GM13976 (cell line): ENCODE measurements around the gene JAZF1.

ENCODE experiments used
- DNase-seq: peaks from one replicate; pipeline ENCODE4 v3.0.0; 2012; ENCODE audit warnings: low spot score
- in situ Hi-C: fragments of 300-500 bp; cut with MboI; formaldehyde crosslinking; loops from one replicate; pipeline ENCODE4 v1.12.0; 2022; ENCODE audit warnings: low sequenced_read_pairs, mixed read lengths, inconsistent platforms; ENCODE audit not compliant: unreplicated experiment
- TF ChIP-seq, protein P1 (sequence below): IDR thresholded peaks from 2 replicates; pipeline ENCODE4 v1.5.1; 2012; ENCODE audit warnings: borderline replicate concordance, mild to moderate bottlenecking; ENCODE audit not compliant: insufficient read depth; ENCODE audit errors: extremely low read depth, missing control alignments, control extremely low read depth

JAZF1 gene

GRCh38 chr7:28088032-28088431 lies 92.6 kb downstream of the JAZF1 start:
- no peak for DNase-seq
- in situ Hi-C loops: no loop called here
- TF ChIP-seq, protein P1, sequence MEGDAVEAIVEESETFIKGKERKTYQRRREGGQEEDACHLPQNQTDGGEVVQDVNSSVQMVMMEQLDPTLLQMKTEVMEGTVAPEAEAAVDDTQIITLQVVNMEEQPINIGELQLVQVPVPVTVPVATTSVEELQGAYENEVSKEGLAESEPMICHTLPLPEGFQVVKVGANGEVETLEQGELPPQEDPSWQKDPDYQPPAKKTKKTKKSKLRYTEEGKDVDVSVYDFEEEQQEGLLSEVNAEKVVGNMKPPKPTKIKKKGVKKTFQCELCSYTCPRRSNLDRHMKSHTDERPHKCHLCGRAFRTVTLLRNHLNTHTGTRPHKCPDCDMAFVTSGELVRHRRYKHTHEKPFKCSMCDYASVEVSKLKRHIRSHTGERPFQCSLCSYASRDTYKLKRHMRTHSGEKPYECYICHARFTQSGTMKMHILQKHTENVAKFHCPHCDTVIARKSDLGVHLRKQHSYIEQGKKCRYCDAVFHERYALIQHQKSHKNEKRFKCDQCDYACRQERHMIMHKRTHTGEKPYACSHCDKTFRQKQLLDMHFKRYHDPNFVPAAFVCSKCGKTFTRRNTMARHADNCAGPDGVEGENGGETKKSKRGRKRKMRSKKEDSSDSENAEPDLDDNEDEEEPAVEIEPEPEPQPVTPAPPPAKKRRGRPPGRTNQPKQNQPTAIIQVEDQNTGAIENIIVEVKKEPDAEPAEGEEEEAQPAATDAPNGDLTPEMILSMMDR: no peak

GRCh38 chr7:28086198-28086597 lies 94.4 kb downstream of the JAZF1 start:
- in situ Hi-C loops: no loop called here
- DNase-seq: no peak
- TF ChIP-seq, protein P1: no peak

- in situ Hi-C loops: no loop called here
- no peak for DNase-seq
- TF ChIP-seq, protein P1: no peak
Observed at GRCh38 chr7:28083998-28084985, 96.3 kb downstream of the JAZF1 start.

DNA sequence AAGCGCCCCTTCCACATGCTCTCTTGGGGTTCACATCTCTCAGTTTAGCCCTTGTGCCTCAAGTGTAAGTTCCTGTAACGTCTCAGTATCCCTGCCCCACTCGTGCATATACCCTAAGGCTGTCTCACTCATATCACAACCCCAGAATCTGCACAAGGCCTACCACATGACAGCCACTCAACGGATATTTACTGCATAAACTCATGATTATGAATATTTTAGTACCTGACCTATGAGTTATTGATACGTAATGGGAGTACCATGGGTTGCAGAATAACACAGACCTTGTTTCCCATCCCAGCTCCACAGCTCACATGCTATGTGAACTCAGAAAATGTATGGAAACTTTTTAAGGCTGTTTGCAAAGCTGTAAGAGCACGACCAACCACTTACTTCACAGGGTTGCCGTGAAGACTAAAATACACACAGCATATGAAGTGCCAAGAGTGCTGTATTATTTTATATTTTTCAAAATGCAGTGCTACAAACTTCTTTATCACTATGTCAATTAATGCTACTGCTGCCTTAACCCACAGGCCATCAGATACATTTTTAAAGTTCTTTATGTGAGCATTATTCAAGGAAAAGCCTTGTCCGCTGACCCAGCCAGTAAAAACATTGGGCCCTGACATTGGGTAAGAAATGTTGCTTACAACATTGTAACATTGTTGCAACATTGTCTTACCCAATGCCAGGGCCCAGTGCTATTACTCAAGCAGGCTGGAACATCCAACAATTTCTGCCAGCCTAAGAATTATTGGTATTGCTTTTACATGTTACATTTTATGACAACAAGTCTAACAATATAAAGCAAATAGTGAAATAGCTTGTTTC lies 97.2 kb downstream of the JAZF1 start:
- in situ Hi-C loops: no loop called here
- TF ChIP-seq, protein P1: no peak
- no peak for DNase-seq

DNA sequence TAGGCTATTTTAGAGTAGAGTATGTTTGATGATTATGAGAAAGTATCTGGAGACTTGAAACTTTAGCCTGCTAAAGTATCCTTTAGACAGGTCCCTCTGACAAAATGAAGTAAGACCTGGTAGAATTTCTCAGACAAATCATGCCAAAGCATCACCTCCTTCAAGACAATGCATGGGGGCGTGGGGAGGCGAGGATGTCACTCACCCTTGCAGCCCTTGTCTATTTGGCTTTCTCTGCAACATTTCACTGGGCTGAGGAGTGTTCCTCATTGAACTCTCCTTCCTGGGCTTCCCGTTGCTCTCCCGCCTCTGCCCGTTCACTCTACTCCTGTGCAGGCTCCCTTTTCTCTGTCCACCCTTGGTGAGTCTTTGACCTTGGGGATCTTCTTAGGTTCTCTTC lies 98.5 kb downstream of the JAZF1 start:
- DNase-seq: no peak
- in situ Hi-C loops: no loop called here
- TF ChIP-seq, protein P1: no peak

DNA sequence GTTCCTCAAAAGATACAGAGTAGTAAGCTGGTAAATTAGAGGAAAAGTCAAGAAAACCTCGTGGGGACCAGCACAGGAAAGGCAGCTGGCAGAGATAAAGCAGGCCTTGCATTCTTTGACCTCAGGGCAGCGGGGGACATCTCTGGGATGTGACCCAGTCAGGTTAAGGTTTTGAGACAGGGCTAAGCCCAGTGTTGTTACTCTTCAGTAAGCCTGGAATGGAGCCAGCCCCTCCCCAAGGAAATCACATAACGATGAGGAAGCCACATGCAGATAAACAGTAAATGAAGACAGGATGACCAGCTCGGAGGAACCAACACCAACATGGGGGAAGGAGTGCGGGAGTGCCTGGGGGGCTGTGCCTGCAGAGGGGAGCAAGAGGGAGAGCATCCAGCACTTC lies 99.6 kb downstream of the JAZF1 start:
- TF ChIP-seq, protein P1: no peak
- in situ Hi-C loops: no loop called here
- no peak for DNase-seq
